Upper lobe of left lung (tissue), 6 donors: ENCODE results near the gene FURIN. TPM values are rescaled to one million over a fixed set of nuclear protein-coding genes. Genes with fewer than 3 reads are reported as not detected.
A peak's percentile ranks its signal among the peaks of the same experiment; 100 is the strongest.

Experiments used
- ATAC-seq, 2 donors: fragments of 200-7000 bp; cut with Tn5 transposase; one replicate each; pipeline ENCODE4 v1.9.1; 2022; ENCODE audit warnings: mild to moderate bottlenecking in 2 of 2, moderate library complexity in 2 of 2; ENCODE audit not compliant: low FRiP score in 2 of 2
- DNase-seq, 2 donors: peaks; one replicate each; pipeline ENCODE4 v3.0.0-alpha.2; 2019 to 2020
- H3K27ac ChIP-seq, 4 donors: fragments of 200-600 bp; sonication (generic); one replicate each; pipeline ENCODE4 v1.5.1; 2016 to 2019
- H3K27me3 ChIP-seq, 4 donors: fragments of 200-600 bp; sonication (generic); one replicate each; pipeline ENCODE4 v1.5.1; 2017 to 2019
- H3K36me3 ChIP-seq, 4 donors: fragments of 200-600 bp; sonication (generic); one replicate each; pipeline ENCODE4 v1.5.1; 2016 to 2019
- H3K4me1 ChIP-seq, 4 donors: fragments of 200-600 bp; sonication (generic); one replicate each; pipeline ENCODE4 v1.5.1; 2018 to 2019
- H3K4me3 ChIP-seq, 4 donors: fragments of 200-600 bp; sonication (generic); one replicate each; pipeline ENCODE4 v1.5.1; 2017 to 2019; ENCODE audit warnings: mild to moderate bottlenecking in 2 of 4, moderate library complexity in 1 of 4
- H3K9me3 ChIP-seq, 4 donors: fragments of 200-600 bp; sonication (generic); one replicate each; pipeline ENCODE4 v1.5.1; 2018 to 2019
- CTCF ChIP-seq, 6 experiments: fragments of 450-650 bp in 4 of 6; fragments of 200-600 bp in 2 of 6; sonication (generic) in 2 of 6; IDR thresholded peaks; one replicate each; pipeline ENCODE4 v1.5.1; 2016 to 2019; ENCODE audit warnings: antibody characterized with exemption in 6 of 6
- EP300 ChIP-seq, 4 donors: sonication (generic); formaldehyde crosslinking; IDR thresholded peaks; one replicate each; pipeline ENCODE4 v1.5.1; 2017; ENCODE audit warnings: antibody characterized with exemption in 4 of 4, control low read depth in 2 of 4
- POLR2A ChIP-seq, 4 donors: fragments of 450-650 bp; IDR thresholded peaks; one replicate each; pipeline ENCODE4 v1.5.1; 2016 to 2017; ENCODE audit warnings: antibody characterized with exemption in 4 of 4, mild to moderate bottlenecking in 2 of 4
- POLR2AphosphoS5 ChIP-seq, 2 donors: sonication (generic); formaldehyde crosslinking; IDR thresholded peaks; one replicate each; pipeline ENCODE4 v1.5.1; 2017; ENCODE audit warnings: antibody characterized with exemption in 2 of 2
- WGBS, 2 donors: methylation state at CpG; one replicate each; pipeline ENCODE4 v1.1.5; 2017 to 2018; 5-methylcytosine and 5-hydroxymethylcytosine counted together
- total RNA-seq, 6 donors: library from RNA; depleted of rRNA in 4 of 6; stranded (reverse); fragments of >200 nt in 4 of 6; gene quantifications; one replicate each; pipeline versions ENCODE4 v1.1.0 to v1.2.1, GENCODE V29; 2016 to 2021
- donor health status: DM: no; HTN: no; CAD: no; lungs with moderate emphysema.
- donor health status: DM: no; HTN: yes; CAD: no; lungs with severe emphysema.

FURIN gene
- total RNA-seq, 6 donors from 2014 or later: 59.0 to 150 (median 108) TPM

GRCh38 chr15:90879730-90880366, 11.5 kb downstream of the FURIN start:
- DNase-seq: peak in 1 of 2 donors; percentile 84

GRCh38 chr15:90880381-90881145, 12.2 kb downstream of the FURIN start:
- 90 to 93% methylated on average over 5 to 16 of the region's 16 CpGs for WGBS, 2 donors
- Histone ChIP-seq H3K9me3 (no peaks in the 10 kb centered on the region), H3K36me3 (peaks cover 42 to 71% (median 69%) of the 10 kb centered on the region in 4 donors), H3K4me3 (no peak overlapping the region), H3K27ac (no peak overlapping the region), H3K4me1 (peaks cover 16 to 28% (median 25%) of the 10 kb centered on the region in 4 donors), H3K27me3 (no peaks in the 10 kb centered on the region)
- ATAC-seq (no peak), DNase-seq (no peak)
- TF ChIP-seq POLR2A (IDR thresholded peaks at IDR 0.05): no peak
- TF ChIP-seq CTCF (IDR thresholded peaks at IDR 0.05): no peak
- no peak for TF ChIP-seq EP300 (IDR thresholded peaks at IDR 0.05)
- no peak for TF ChIP-seq POLR2AphosphoS5 (IDR thresholded peaks at IDR 0.05)

More at GRCh38 chr15:90879730-90880366, 11.5 kb downstream of the FURIN start:
- peaks cover 42 to 73% (median 70%) of the 10 kb centered on the region in 4 donors for H3K36me3 ChIP-seq
- peaks cover 11 to 24% (median 18%) of the 10 kb centered on the region in 4 donors for H3K4me1 ChIP-seq
- no peak for TF ChIP-seq POLR2AphosphoS5 (IDR thresholded peaks at IDR 0.05)
- TF ChIP-seq EP300 (IDR thresholded peaks at IDR 0.05): no peak
- TF ChIP-seq CTCF (IDR thresholded peaks at IDR 0.05): no peak
- TF ChIP-seq POLR2A (IDR thresholded peaks at IDR 0.05): no peak
- no peaks in the 10 kb centered on the region for H3K27me3 ChIP-seq
- no peaks in the 10 kb centered on the region for H3K9me3 ChIP-seq
- no peak overlapping the region for H3K27ac ChIP-seq
- no peak for ATAC-seq
- H3K4me3 ChIP-seq: no peak overlapping the region
- WGBS, 2 donors: 88 to 97% methylated on average over 4 to 24 of the region's 35 CpGs

- H3K27me3 ChIP-seq: no peaks in the 10 kb centered on the region
- no peak for ATAC-seq
- 91% methylated on average over 11 to 34 of the region's 35 CpGs for WGBS, 2 donors
- peak in 1 of 2 donors; percentile 75 for DNase-seq
- peaks cover 24 to 36% (median 33%) of the 10 kb centered on the region in 4 donors for H3K4me1 ChIP-seq
- H3K27ac ChIP-seq: peak overlapping the region in 1 of 4 donors; percentile 97
- H3K4me3 ChIP-seq: no peak overlapping the region
- H3K9me3 ChIP-seq: no peaks in the 10 kb centered on the region
- peaks cover 39 to 62% (median 61%) of the 10 kb centered on the region in 4 donors for H3K36me3 ChIP-seq
- TF ChIP-seq CTCF (IDR thresholded peaks at IDR 0.05) (no peak), EP300 (IDR thresholded peaks at IDR 0.05) (no peak), POLR2A (IDR thresholded peaks at IDR 0.05) (no peak), POLR2AphosphoS5 (IDR thresholded peaks at IDR 0.05) (no peak)
Observed at GRCh38 chr15:90881181-90881977, 13.0 kb downstream of the FURIN start.

GRCh38 chr15:90881978-90882721, 13.8 kb downstream of the FURIN start:
- Histone ChIP-seq H3K4me1 (peaks cover 25 to 44% (median 37%) of the 10 kb centered on the region in 4 donors), H3K4me3 (no peak overlapping the region), H3K9me3 (no peaks in the 10 kb centered on the region), H3K36me3 (peaks cover 31 to 60% (median 57%) of the 10 kb centered on the region in 4 donors), H3K27me3 (no peaks in the 10 kb centered on the region), H3K27ac (peak overlapping the region in 3 of 4 donors; percentile 84 to 97 (median 96))
- TF ChIP-seq CTCF (IDR thresholded peaks at IDR 0.05) (no peak), POLR2AphosphoS5 (IDR thresholded peaks at IDR 0.05) (peak in 1 of 2 donors; percentile 21)
- peak in 1 of 2 donors; percentile 82 for DNase-seq
- WGBS, 2 donors: 89 to 91% methylated on average over 6 to 19 of the region's 19 CpGs
- ATAC-seq: no peak
